ENCODE measurements around the gene AXIN2.

The AXIN2 gene

GRCh38 chr17:65558311-65558682, 3.2 kb downstream of the AXIN2 start:
- no peaks in the 10 kb centered on the region for H3K27me3 ChIP-seq (ENCODE audit: insufficient read depth, low read depth, severe bottlenecking)
- DNase-seq, result no peak
- H3K9me3 ChIP-seq (ENCODE audit: severe bottlenecking), result no peaks in the 10 kb centered on the region
- H3K27ac ChIP-seq, result no peak overlapping the region
- H3K36me3 ChIP-seq, result peaks cover 21% of the 10 kb centered on the region
- TF ChIP-seq CTCF (IDR thresholded peaks at IDR 0.05; ENCODE audit: low read depth, low read length), result no peak
- H3K4me3 ChIP-seq (ENCODE audit: low read depth, low read length), result no peak overlapping the region

DNA sequence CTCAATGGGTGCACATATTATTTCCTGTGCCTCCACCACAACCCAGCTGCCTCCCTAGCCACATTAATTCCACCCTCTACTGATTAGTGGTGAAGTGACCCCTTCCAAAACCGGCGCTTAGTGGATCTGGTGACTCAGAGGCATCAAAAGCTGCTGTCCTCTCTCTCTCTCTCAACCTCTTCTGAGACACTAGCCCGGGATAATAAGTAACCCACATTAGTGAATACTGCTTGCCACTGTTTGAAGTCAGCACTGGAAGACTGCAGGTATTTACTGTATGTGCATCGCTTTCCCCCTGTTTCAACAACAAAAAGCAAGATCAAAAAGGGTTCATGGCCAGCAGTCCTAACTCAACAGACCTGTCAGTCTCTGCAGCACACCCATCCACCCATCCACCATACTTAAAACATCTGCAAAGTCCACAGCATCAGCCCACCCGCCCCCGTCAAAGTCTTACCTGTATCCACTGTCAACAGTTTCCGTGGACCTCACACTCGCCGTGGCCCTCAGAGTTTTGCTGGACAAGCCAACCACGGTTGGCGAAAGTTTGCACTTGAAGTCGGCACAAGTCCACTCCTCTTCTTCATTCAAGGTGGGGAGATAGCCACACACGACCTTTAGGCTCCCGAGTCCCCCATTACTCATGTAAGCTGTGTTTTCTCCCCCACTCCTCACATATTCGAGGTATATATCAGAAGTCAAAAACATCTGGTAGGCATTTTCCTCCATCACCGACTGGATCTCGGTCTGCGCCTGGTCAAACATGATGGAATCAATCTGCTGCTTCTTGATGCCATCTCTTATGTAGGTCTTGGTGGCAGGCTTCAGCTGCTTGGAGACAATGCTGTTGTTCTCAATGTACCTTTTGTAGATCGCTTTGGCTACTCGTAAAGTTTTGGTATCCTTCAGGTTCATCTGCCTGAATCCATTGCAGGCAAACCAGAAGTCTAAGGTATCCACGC, 3.8 kb downstream of the AXIN2 start:
- no peak for TF ChIP-seq CTCF (IDR thresholded peaks at IDR 0.05; ENCODE audit: low read depth, low read length)
- no peak overlapping the region for H3K4me3 ChIP-seq (ENCODE audit: low read depth, low read length)

DNA sequence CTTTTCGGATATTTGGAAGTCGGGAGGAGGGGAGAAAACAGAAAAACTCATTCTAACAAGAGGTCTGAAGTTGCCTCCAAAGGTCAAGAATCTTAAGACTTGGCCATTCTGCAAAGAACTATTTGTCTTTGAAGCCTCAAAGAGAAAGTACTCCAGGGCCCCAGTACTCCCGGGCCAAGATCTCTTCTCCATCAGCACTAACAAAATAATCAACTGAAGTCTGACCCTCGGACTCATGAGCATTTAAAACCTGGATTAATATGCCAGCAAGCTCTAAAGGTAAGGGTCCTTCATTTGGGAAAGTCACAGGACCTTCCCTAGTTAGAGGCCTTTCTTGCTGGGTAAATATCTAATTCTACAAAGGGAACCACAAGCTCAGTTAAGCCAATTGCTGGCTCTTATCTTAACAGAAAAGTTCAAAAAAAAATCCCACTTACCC, 4.5 kb downstream of the AXIN2 start:
- Histone ChIP-seq H3K9me3 (ENCODE audit: severe bottlenecking) (no peaks in the 10 kb centered on the region), H3K36me3 (peaks cover 35% of the 10 kb centered on the region), H3K4me3 (ENCODE audit: low read depth, low read length) (no peak overlapping the region), H3K27ac (no peak overlapping the region), H3K27me3 (ENCODE audit: insufficient read depth, low read depth, severe bottlenecking) (no peaks in the 10 kb centered on the region)
- DNase-seq, result no peak
- no peak for TF ChIP-seq CTCF (IDR thresholded peaks at IDR 0.05; ENCODE audit: low read depth, low read length)

More for the DNA sequence above, 3.8 kb downstream of the AXIN2 start:
- Histone ChIP-seq H3K27ac (no peak overlapping the region), H3K36me3 (peaks cover 28% of the 10 kb centered on the region), H3K9me3 (ENCODE audit: severe bottlenecking) (no peaks in the 10 kb centered on the region), H3K27me3 (ENCODE audit: insufficient read depth, low read depth, severe bottlenecking) (no peaks in the 10 kb centered on the region)
- DNase-seq, result no peak

DNA sequence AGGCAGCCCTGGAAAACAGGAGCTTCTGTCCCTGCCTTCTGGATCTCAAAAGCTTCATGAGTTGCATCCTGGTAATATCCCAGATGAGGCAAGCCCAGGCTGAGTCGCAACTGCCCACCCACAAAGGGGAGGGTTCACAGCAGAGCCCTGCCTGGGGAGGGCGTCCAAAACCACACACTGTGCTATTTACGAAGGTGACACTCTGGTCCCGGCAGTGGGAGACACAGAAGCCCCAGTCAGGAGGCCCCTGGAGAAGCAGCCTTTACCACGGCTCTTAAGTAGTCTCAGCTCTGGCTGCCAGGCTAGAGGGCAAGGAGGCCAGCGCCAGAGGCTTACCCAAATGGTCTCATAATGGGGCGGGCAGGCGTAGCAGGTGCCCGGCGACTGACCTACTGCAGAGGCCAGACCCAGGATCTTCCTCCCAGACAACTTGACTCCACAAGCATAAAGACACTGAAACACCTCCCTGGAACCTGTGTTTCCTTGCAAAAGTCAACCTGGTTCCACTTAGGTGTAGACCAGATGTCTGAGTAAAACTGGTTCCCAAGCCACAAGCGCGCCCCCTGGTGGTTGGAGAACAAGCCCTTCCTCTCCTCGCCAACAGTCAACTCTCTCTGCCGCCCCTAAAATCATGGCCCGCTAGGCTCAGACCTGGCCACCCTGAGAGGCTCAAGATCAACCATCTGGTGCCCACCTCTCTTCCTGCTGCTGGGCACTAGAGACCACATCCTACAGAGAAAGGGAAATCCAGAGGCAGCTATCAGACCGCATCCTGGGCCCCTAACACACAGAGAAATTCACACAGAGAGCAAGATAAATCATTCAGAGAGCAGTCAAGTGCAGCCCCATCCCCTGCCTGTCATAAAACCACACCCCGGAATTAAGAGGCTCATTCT, 5.2 kb downstream of the AXIN2 start:
- TF ChIP-seq CTCF (IDR thresholded peaks at IDR 0.05; ENCODE audit: low read depth, low read length), result peak; percentile 94
- no peak overlapping the region for H3K4me3 ChIP-seq (ENCODE audit: low read depth, low read length)
- no peaks in the 10 kb centered on the region for H3K27me3 ChIP-seq (ENCODE audit: insufficient read depth, low read depth, severe bottlenecking)
- H3K36me3 ChIP-seq, result peaks cover 38% of the 10 kb centered on the region
- H3K9me3 ChIP-seq (ENCODE audit: severe bottlenecking), result no peaks in the 10 kb centered on the region
- H3K27ac ChIP-seq, result no peak overlapping the region
- peak; percentile 89 for DNase-seq

GRCh38 chr17:65554553-65555223, 6.8 kb downstream of the AXIN2 start:
- Histone ChIP-seq H3K36me3 (peaks cover 44% of the 10 kb centered on the region), H3K4me3 (ENCODE audit: low read depth, low read length) (no peak overlapping the region), H3K27ac (no peak overlapping the region), H3K9me3 (ENCODE audit: severe bottlenecking) (no peaks in the 10 kb centered on the region), H3K27me3 (ENCODE audit: insufficient read depth, low read depth, severe bottlenecking) (no peaks in the 10 kb centered on the region)
- no peak for TF ChIP-seq CTCF (IDR thresholded peaks at IDR 0.05; ENCODE audit: low read depth, low read length)
- no peak for DNase-seq

Measured in WERI-Rb-1 (cell line).